GM19239 (cell line): ENCODE data around the gene MS4A12.
"Not testable (repeated sequence)": the region's sequence is repeated elsewhere in the genome, so short reads cannot be mapped to it uniquely, and the experiment has no call there.

Source experiments
- DNase-seq: peaks from one replicate; pipeline ENCODE4 v3.0.0; 2011; ENCODE audit warnings: low spot score; ENCODE audit not compliant: insufficient read length
- FAIRE-seq: peaks from 2 replicates; lab custom pipeline; 2011; peaks lifted over from hg19 to GRCh38; lab: Jason Lieb, UNC

The MS4A12 gene

GRCh38 chr11:60492488-60493009 lies at the start of gene MS4A12:
MS4A12 (plus strand) TSS chr11:60492778; CDS start chr11:60497319, 4,541 bp downstream.
- FAIRE-seq (no peak), DNase-seq (no peak)

- DNase-seq (no peak), FAIRE-seq (no peak)
Observed at GRCh38 chr11:60447070-60447469, 45.5 kb upstream of the MS4A12 start.

- DNase-seq: no peak
- no peak for FAIRE-seq
Observed at GRCh38 chr11:60447846-60448245, 44.7 kb upstream of the MS4A12 start.

- not testable (repeated sequence) for DNase-seq, FAIRE-seq
Observed at GRCh38 chr11:60451185-60451584, 41.4 kb upstream of the MS4A12 start.

GRCh38 chr11:60454212-60454611 lies 38.4 kb upstream of the MS4A12 start:
- no peak for DNase-seq
- peak; percentile 70 for FAIRE-seq

- FAIRE-seq: peak; percentile 99
Observed at GRCh38 chr11:60455531-60456042, 37.0 kb upstream of the MS4A12 start, which contains the start of gene MS4A1. MS4A1 (plus strand) TSS chr11:60455847; CDS start chr11:60462375, 6,528 bp downstream.

GRCh38 chr11:60457576-60457975 lies 35.0 kb upstream of the MS4A12 start:
- FAIRE-seq: peak; percentile 100
- no peak for DNase-seq

More at GRCh38 chr11:60455531-60456042, 37.0 kb upstream of the MS4A12 start, which contains the start of gene MS4A1:
- DNase-seq: peak; percentile 65

GRCh38 chr11:60459345-60459744 lies 33.2 kb upstream of the MS4A12 start:
- DNase-seq (no peak), FAIRE-seq (peak; percentile 84)

- FAIRE-seq: no peak
- DNase-seq: no peak
Observed at GRCh38 chr11:60468829-60469228, 23.7 kb upstream of the MS4A12 start.

- FAIRE-seq: peak; percentile 57
- no peak for DNase-seq
Observed at GRCh38 chr11:60469723-60470122, 22.9 kb upstream of the MS4A12 start.

- no peak for DNase-seq
- FAIRE-seq: peak; percentile 82
Observed at GRCh38 chr11:60477035-60477445, 15.5 kb upstream of the MS4A12 start.

- FAIRE-seq (peak; percentile 88), DNase-seq (no peak)
Observed at GRCh38 chr11:60482361-60482760, 10.2 kb upstream of the MS4A12 start.

GRCh38 chr11:60485987-60486386 lies 6.6 kb upstream of the MS4A12 start:
- FAIRE-seq (peak; percentile 98), DNase-seq (peak; percentile 81)

GRCh38 chr11:60493454-60493853 lies 876 bp downstream of the MS4A12 start:
- FAIRE-seq: no peak

GRCh38 chr11:60498399-60498798 lies 5.8 kb downstream of the MS4A12 start:
- no peak for FAIRE-seq
- no peak for DNase-seq

More at GRCh38 chr11:60493454-60493853, 876 bp downstream of the MS4A12 start:
- DNase-seq: no peak

GRCh38 chr11:60498853-60499252 lies 6.3 kb downstream of the MS4A12 start:
- FAIRE-seq (peak; percentile 88), DNase-seq (no peak)

GRCh38 chr11:60500276-60500910 lies 7.8 kb downstream of the MS4A12 start:
- FAIRE-seq: no peak
- no peak for DNase-seq

- FAIRE-seq: no peak
Observed at GRCh38 chr11:60502221-60502775, 9.7 kb downstream of the MS4A12 start.

GRCh38 chr11:60504219-60504905 lies 11.8 kb downstream of the MS4A12 start:
- FAIRE-seq (no peak), DNase-seq (no peak)

More at GRCh38 chr11:60502221-60502775, 9.7 kb downstream of the MS4A12 start:
- no peak for DNase-seq

- FAIRE-seq, DNase-seq: not testable (repeated sequence)
Observed at GRCh38 chr11:60509609-60510008, 17.0 kb downstream of the MS4A12 start.
